Immature natural killer cell (primary cell): ENCODE results near the gene HECTD4. TPM values are rescaled to one million over a fixed set of nuclear protein-coding genes. Genes with fewer than 3 reads are reported as not detected.

ENCODE experiments used
- DNase-seq, 3 donors: peaks; one replicate each; pipeline ENCODE4 v3.0.0; 2022; ENCODE audit warnings: mixed read lengths in 1 of 3
- H3K27ac Mint-ChIP-seq, 6 donors: one replicate each; pipeline ENCODE4 v1.8.0; 2020; ENCODE audit warnings: mixed read lengths in 6 of 6, mild to moderate bottlenecking in 5 of 6, inconsistent platforms in 4 of 6, moderate library complexity in 3 of 6
- H3K27me3 Mint-ChIP-seq, 3 donors: one replicate each; pipeline ENCODE4 v1.8.0; 2020 to 2021; ENCODE audit warnings: low read depth in 3 of 3, mild to moderate bottlenecking in 3 of 3, mixed read lengths in 3 of 3, moderate library complexity in 3 of 3, inconsistent platforms in 1 of 3
- H3K36me3 Mint-ChIP-seq, 3 donors: one replicate each; pipeline ENCODE4 v1.8.0; 2020; ENCODE audit warnings: mixed read lengths in 3 of 3, inconsistent platforms in 2 of 3, mild to moderate bottlenecking in 2 of 3
- H3K4me1 Mint-ChIP-seq, 2 donors: one replicate each; pipeline ENCODE4 v1.8.0; 2020; ENCODE audit warnings: inconsistent platforms in 2 of 2, mild to moderate bottlenecking in 2 of 2, mixed read lengths in 2 of 2, moderate library complexity in 1 of 2
- H3K4me3 Mint-ChIP-seq, 5 donors: one replicate each; pipeline ENCODE4 v1.8.0; 2020; ENCODE audit warnings: mild to moderate bottlenecking in 5 of 5, mixed read lengths in 5 of 5, inconsistent platforms in 3 of 5, moderate library complexity in 3 of 5
- H3K9me3 Mint-ChIP-seq, 6 donors: one replicate each; pipeline ENCODE4 v1.8.0; 2020; ENCODE audit warnings: mild to moderate bottlenecking in 6 of 6, mixed read lengths in 6 of 6, inconsistent platforms in 4 of 6, moderate library complexity in 3 of 6
- polyA plus RNA-seq, 3 donors: library from polyadenylated mRNA; unstranded; fragments of 300-500 nt; fragmentation: Illumina TruSeq; gene quantifications; one replicate each; pipeline ENCODE4 v1.2.3, GENCODE V29; 2021

The HECTD4 gene
- polyA plus RNA-seq, 3 donors from 2014 or later, result 0.76 to 8.5 (median 2.6) TPM

- peaks cover 0 to 1% of the 10 kb centered on the region in 2 donors for H3K4me1 Mint-ChIP-seq
Observed at GRCh38 chr12:112169966-112170365, 212.3 kb downstream of the HECTD4 start.

GRCh38 chr12:112169161-112169872 lies 212.9 kb downstream of the HECTD4 start:
- peak overlapping the region in 1 of 6 donors; percentile 67 for H3K27ac Mint-ChIP-seq
- no peaks in the 10 kb centered on the region for H3K9me3 Mint-ChIP-seq
- peaks cover 0 to 1% of the 10 kb centered on the region in 2 donors for H3K4me1 Mint-ChIP-seq
- DNase-seq, result no peak
- H3K36me3 Mint-ChIP-seq, result peaks cover 0 to 8% (median 4%) of the 10 kb centered on the region in 3 donors
- peaks cover 0 to 3% (median 0%) of the 10 kb centered on the region in 3 donors for H3K27me3 Mint-ChIP-seq
- H3K4me3 Mint-ChIP-seq, result no peak overlapping the region

More at GRCh38 chr12:112169966-112170365, 212.3 kb downstream of the HECTD4 start:
- Mint-ChIP-seq H3K27ac (peak overlapping the region in 4 of 6 donors; percentile 0 to 67 (median 47)), H3K27me3 (peaks cover 0 to 3% (median 0%) of the 10 kb centered on the region in 3 donors), H3K9me3 (no peaks in the 10 kb centered on the region), H3K36me3 (peaks cover 0 to 9% (median 4%) of the 10 kb centered on the region in 3 donors), H3K4me3 (no peak overlapping the region)
- no peak for DNase-seq

GRCh38 chr12:112168561-112168971 lies 213.7 kb downstream of the HECTD4 start:
- DNase-seq, result no peak
- Mint-ChIP-seq H3K27ac (no peak overlapping the region), H3K4me3 (no peak overlapping the region), H3K27me3 (peaks cover 0 to 3% (median 0%) of the 10 kb centered on the region in 3 donors), H3K4me1 (peaks cover 0 to 1% of the 10 kb centered on the region in 2 donors), H3K36me3 (peaks cover 0 to 8% (median 4%) of the 10 kb centered on the region in 3 donors), H3K9me3 (no peaks in the 10 kb centered on the region)

- H3K9me3 Mint-ChIP-seq, result no peaks in the 10 kb centered on the region
- H3K27ac Mint-ChIP-seq, result no peak overlapping the region
- H3K27me3 Mint-ChIP-seq, result peaks cover 0 to 3% (median 0%) of the 10 kb centered on the region in 3 donors
- no peak for DNase-seq
- H3K4me1 Mint-ChIP-seq, result peaks cover 0 to 1% of the 10 kb centered on the region in 2 donors
- H3K36me3 Mint-ChIP-seq, result peaks cover 0 to 8% (median 4%) of the 10 kb centered on the region in 3 donors
- H3K4me3 Mint-ChIP-seq, result no peak overlapping the region
Observed at GRCh38 chr12:112167718-112168525, 214.3 kb downstream of the HECTD4 start.

- peaks cover 0 to 2% (median 0%) of the 10 kb centered on the region in 3 donors for H3K36me3 Mint-ChIP-seq
- no peak overlapping the region for H3K4me3 Mint-ChIP-seq
- no peaks in the 10 kb centered on the region for H3K9me3 Mint-ChIP-seq
- H3K4me1 Mint-ChIP-seq, result peaks cover 0 to 1% of the 10 kb centered on the region in 2 donors
- peaks cover 0 to 3% (median 0%) of the 10 kb centered on the region in 3 donors for H3K27me3 Mint-ChIP-seq
- DNase-seq, result no peak
- H3K27ac Mint-ChIP-seq, result no peak overlapping the region
Observed at GRCh38 chr12:112167031-112167461, 215.2 kb downstream of the HECTD4 start.

GRCh38 chr12:112166051-112167015 lies 215.9 kb downstream of the HECTD4 start:
- H3K4me3 Mint-ChIP-seq, result no peak overlapping the region
- H3K36me3 Mint-ChIP-seq, result peaks cover 0 to 4% (median 0%) of the 10 kb centered on the region in 3 donors
- H3K9me3 Mint-ChIP-seq, result no peaks in the 10 kb centered on the region
- DNase-seq, result no peak
- H3K27me3 Mint-ChIP-seq, result peaks cover 0 to 3% (median 0%) of the 10 kb centered on the region in 3 donors
- peaks cover 0 to 1% of the 10 kb centered on the region in 2 donors for H3K4me1 Mint-ChIP-seq
- no peak overlapping the region for H3K27ac Mint-ChIP-seq

- no peak overlapping the region for H3K4me3 Mint-ChIP-seq
- DNase-seq, result no peak
- no peak overlapping the region for H3K27ac Mint-ChIP-seq
- H3K9me3 Mint-ChIP-seq, result no peaks in the 10 kb centered on the region
- peaks cover 0 to 1% of the 10 kb centered on the region in 2 donors for H3K4me1 Mint-ChIP-seq
- H3K36me3 Mint-ChIP-seq, result peaks cover 0 to 9% (median 0%) of the 10 kb centered on the region in 3 donors
- peaks cover 0 to 3% (median 0%) of the 10 kb centered on the region in 3 donors for H3K27me3 Mint-ChIP-seq
Observed at GRCh38 chr12:112165624-112166023, 216.6 kb downstream of the HECTD4 start.

GRCh38 chr12:112164011-112164660 lies 218.1 kb downstream of the HECTD4 start:
- peaks cover 0 to 3% (median 2%) of the 10 kb centered on the region in 3 donors for H3K27me3 Mint-ChIP-seq
- no peaks in the 10 kb centered on the region for H3K9me3 Mint-ChIP-seq
- H3K4me3 Mint-ChIP-seq, result peak overlapping the region in 1 of 5 donors; percentile 18
- H3K27ac Mint-ChIP-seq, result peak overlapping the region in 1 of 6 donors; percentile 31
- H3K4me1 Mint-ChIP-seq, result peaks cover 4% of the 10 kb centered on the region in 2 donors
- H3K36me3 Mint-ChIP-seq, result peaks cover 7 to 16% (median 11%) of the 10 kb centered on the region in 3 donors
- no peak for DNase-seq

GRCh38 chr12:112163471-112163991 lies 218.7 kb downstream of the HECTD4 start:
- peak overlapping the region in 1 of 6 donors; percentile 31 for H3K27ac Mint-ChIP-seq
- H3K9me3 Mint-ChIP-seq, result peaks cover 0 to 2% (median 0%) of the 10 kb centered on the region in 6 donors
- peaks cover 10% of the 10 kb centered on the region in 2 donors for H3K4me1 Mint-ChIP-seq
- peak overlapping the region in 1 of 5 donors; percentile 18 for H3K4me3 Mint-ChIP-seq
- DNase-seq, result no peak
- peaks cover 8 to 22% (median 15%) of the 10 kb centered on the region in 3 donors for H3K36me3 Mint-ChIP-seq
- H3K27me3 Mint-ChIP-seq, result peaks cover 0 to 3% (median 2%) of the 10 kb centered on the region in 3 donors

- peaks cover 0 to 3% (median 2%) of the 10 kb centered on the region in 3 donors for H3K27me3 Mint-ChIP-seq
- peaks cover 0 to 6% (median 2%) of the 10 kb centered on the region in 6 donors for H3K9me3 Mint-ChIP-seq
- H3K36me3 Mint-ChIP-seq, result peaks cover 12 to 27% (median 19%) of the 10 kb centered on the region in 3 donors
- H3K4me3 Mint-ChIP-seq, result no peak overlapping the region
- H3K4me1 Mint-ChIP-seq, result peaks cover 14 to 15% of the 10 kb centered on the region in 2 donors
- H3K27ac Mint-ChIP-seq, result no peak overlapping the region
- no peak for DNase-seq
Observed at GRCh38 chr12:112163056-112163455, 219.2 kb downstream of the HECTD4 start.

- Mint-ChIP-seq H3K9me3 (peaks cover 0 to 13% (median 8%) of the 10 kb centered on the region in 6 donors), H3K4me1 (peaks cover 20 to 22% of the 10 kb centered on the region in 2 donors), H3K36me3 (peaks cover 19 to 34% (median 27%) of the 10 kb centered on the region in 3 donors), H3K27me3 (peaks cover 1 to 2% (median 1%) of the 10 kb centered on the region in 3 donors), H3K27ac (peak overlapping the region in 4 of 6 donors; percentile 12 to 62 (median 25)), H3K4me3 (no peak overlapping the region)
- DNase-seq, result no peak
Observed at GRCh38 chr12:112162241-112162790, 219.9 kb downstream of the HECTD4 start.

- H3K9me3 Mint-ChIP-seq, result peaks cover 0 to 13% (median 9%) of the 10 kb centered on the region in 6 donors
- DNase-seq, result no peak
- H3K4me3 Mint-ChIP-seq, result no peak overlapping the region
- H3K4me1 Mint-ChIP-seq, result peaks cover 22 to 23% of the 10 kb centered on the region in 2 donors
- peak overlapping the region in 2 of 6 donors; percentile 42 to 65 for H3K27ac Mint-ChIP-seq
- peaks cover 25 to 40% (median 33%) of the 10 kb centered on the region in 3 donors for H3K36me3 Mint-ChIP-seq
- peaks cover 0 to 2% (median 1%) of the 10 kb centered on the region in 3 donors for H3K27me3 Mint-ChIP-seq
Observed at GRCh38 chr12:112161711-112162110, 220.5 kb downstream of the HECTD4 start.
